H1 (cell line): ENCODE data around the gene KLRB1. TPM values are rescaled to one million over a fixed set of nuclear protein-coding genes. Genes with fewer than 3 reads are reported as not detected.

Experiments used
- CREB1 ChIP-seq: IDR thresholded peaks from 2 replicates; pipeline ENCODE4 v1.6.1; 2012; ENCODE audit warnings: inconsistent platforms
- SIX5 ChIP-seq: IDR thresholded peaks from 2 replicates; pipeline ENCODE4 v1.6.1; 2011; ENCODE audit warnings: mild to moderate bottlenecking, low read depth, low read length
- polyA plus RNA-seq, 7 experiments: library from polyadenylated mRNA; depleted of rRNA in 3 of 7; stranded (reverse) in 5 of 7; unstranded in 2 of 7; fragments of >200 nt in 5 of 7; fragments of 200-250 nt in 2 of 7; gene quantifications; 1 replicate in 5 of 7; 2 replicates in 1 of 7; 4 replicates in 1 of 7; pipeline versions ENCODE4 v1.2.1 to v1.2.3, GENCODE V29; 2011 to 2013; ENCODE audit warnings: missing spikeins in 2 of 7, mixed read lengths in 2 of 7
- total RNA-seq: library from RNA; stranded (reverse); fragmentation: NEBNext Ultra II Directional; extraction: Animal tissue kit (Norgen Biotek cat#: 25700); gene quantifications from 2 replicates; pipeline ENCODE4 v1.2.1, GENCODE V29; 2021

KLRB1 gene
- total and polyA plus RNA-seq, 2 of the 8 experiments (the other 6 are each of a cell fraction or from before 2014, with no cell fraction given): not detected

- TF ChIP-seq SIX5 (no peak), CREB1 (no peak)
Observed at GRCh38 chr12:9626291-9626690, 18.6 kb upstream of the KLRB1 start (continued).
